Putamen (tissue), 1 donor: ENCODE data around the gene PUS7.
A peak's percentile ranks its signal among the peaks of the same experiment; 100 is the strongest.
"Not testable (repeated sequence)": the region's sequence is repeated elsewhere in the genome, so short reads cannot be mapped to it uniquely, and the experiment has no call there.

Experiments used
- DNase-seq: peaks from one replicate; pipeline ENCODE4 v3.0.0-alpha.2; 2016; ENCODE audit warnings: low spot score

PUS7 gene

GRCh38 chr7:105521717-105522463 is at the start of gene PUS7:
TSS of gene PUS7 (minus strand) at chr7:105522271. CDS start at chr7:105508512, 13,759 bp downstream.
- DNase-seq: peak; percentile 90

- DNase-seq: no peak
Measured at GRCh38 chr7:105567821-105568220, 45.8 kb upstream of the PUS7 start.

GRCh38 chr7:105567024-105567423 is 45.0 kb upstream of the PUS7 start:
- no peak for DNase-seq

- no peak for DNase-seq
Measured at GRCh38 chr7:105565190-105565589, 43.1 kb upstream of the PUS7 start.

- DNase-seq: no peak
Measured at GRCh38 chr7:105559926-105560325, 37.9 kb upstream of the PUS7 start.

GRCh38 chr7:105538339-105538738 is 16.3 kb upstream of the PUS7 start:
- no peak for DNase-seq

- DNase-seq: no peak
Measured at GRCh38 chr7:105532709-105533460, 10.8 kb upstream of the PUS7 start.

GRCh38 chr7:105531792-105532671 is 10.0 kb upstream of the PUS7 start, which contains the start of gene RINT1:
TSS of gene RINT1 (plus strand) at chr7:105532201. CDS start at chr7:105532316, 115 bp downstream.
- peak; percentile 91 for DNase-seq

GRCh38 chr7:105530546-105530945 is 8.5 kb upstream of the PUS7 start:
- no peak for DNase-seq

- DNase-seq: no peak
Measured at GRCh38 chr7:105530126-105530525, 8.1 kb upstream of the PUS7 start.

- not testable (repeated sequence) for DNase-seq
Measured at GRCh38 chr7:105527737-105528136, 5.7 kb upstream of the PUS7 start.

- no peak for DNase-seq
Measured at GRCh38 chr7:105524840-105525239, 2.8 kb upstream of the PUS7 start.

GRCh38 chr7:105524423-105524822 is 2.4 kb upstream of the PUS7 start:
- DNase-seq: not testable (repeated sequence)

- DNase-seq: peak; percentile 41
Measured at GRCh38 chr7:105521027-105521716, 899 bp downstream of the PUS7 start.

- not testable (repeated sequence) for DNase-seq
Measured at GRCh38 chr7:105520620-105521019, 1.5 kb downstream of the PUS7 start.

GRCh38 chr7:105519353-105519752 is 2.7 kb downstream of the PUS7 start:
- DNase-seq: no peak

- not testable (repeated sequence) for DNase-seq
Measured at GRCh38 chr7:105515610-105516009, 6.5 kb downstream of the PUS7 start.

- DNase-seq: no peak
Measured at GRCh38 chr7:105512926-105513526, 9.0 kb downstream of the PUS7 start.

GRCh38 chr7:105512415-105512814 is 9.7 kb downstream of the PUS7 start:
- DNase-seq: peak; percentile 21

- no peak for DNase-seq
Measured at GRCh38 chr7:105502173-105502572, 19.9 kb downstream of the PUS7 start.

GRCh38 chr7:105497016-105497415 is 25.1 kb downstream of the PUS7 start:
- no peak for DNase-seq
